ENCODE data around the gene BTBD2. TPM values are rescaled to one million over a fixed set of nuclear protein-coding genes. Genes with fewer than 3 reads are reported as not detected.
"Not testable (repeated sequence)": the region's sequence is repeated elsewhere in the genome, so short reads cannot be mapped to it uniquely, and the experiment has no call there.

Gene BTBD2
- total RNA-seq, 1 donor from 2014 or later = 102 TPM

DNA sequence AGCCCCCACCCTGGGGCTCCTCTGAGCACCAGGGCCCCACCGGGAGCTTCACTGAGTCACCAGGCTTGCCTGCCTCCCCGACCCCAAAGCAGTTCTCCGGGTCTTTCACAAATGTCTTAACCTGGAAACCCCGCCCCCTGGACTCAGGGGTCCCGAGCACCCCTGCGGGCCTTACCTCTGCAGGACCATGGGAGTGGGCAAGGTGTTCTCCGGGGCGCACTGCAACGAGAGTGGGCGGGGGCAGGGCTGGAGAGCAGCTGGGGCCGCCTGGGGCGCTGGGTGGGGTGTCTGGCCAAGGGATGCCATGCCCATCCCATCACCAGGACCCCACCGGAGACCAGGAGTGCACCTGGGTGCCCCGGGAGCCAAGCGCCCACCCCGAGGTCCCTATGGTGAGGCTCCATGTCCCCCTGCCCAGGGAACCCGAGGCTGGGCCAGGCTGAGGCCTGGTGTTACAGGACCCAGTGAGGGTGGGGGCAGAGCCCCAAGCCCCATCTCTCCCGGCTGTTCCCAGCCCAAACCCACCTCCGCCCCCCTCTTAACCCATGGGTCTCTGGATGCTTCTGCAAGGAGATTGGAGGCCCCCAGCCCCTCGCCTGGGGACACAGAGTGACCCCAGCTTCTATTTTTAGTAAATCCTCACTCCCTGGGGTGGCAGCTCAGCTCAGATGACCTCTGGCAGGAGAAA, 24.6 kb upstream of the BTBD2 start:
- DNase-seq (ENCODE audit: low spot score) = peak; percentile 51

DNA sequence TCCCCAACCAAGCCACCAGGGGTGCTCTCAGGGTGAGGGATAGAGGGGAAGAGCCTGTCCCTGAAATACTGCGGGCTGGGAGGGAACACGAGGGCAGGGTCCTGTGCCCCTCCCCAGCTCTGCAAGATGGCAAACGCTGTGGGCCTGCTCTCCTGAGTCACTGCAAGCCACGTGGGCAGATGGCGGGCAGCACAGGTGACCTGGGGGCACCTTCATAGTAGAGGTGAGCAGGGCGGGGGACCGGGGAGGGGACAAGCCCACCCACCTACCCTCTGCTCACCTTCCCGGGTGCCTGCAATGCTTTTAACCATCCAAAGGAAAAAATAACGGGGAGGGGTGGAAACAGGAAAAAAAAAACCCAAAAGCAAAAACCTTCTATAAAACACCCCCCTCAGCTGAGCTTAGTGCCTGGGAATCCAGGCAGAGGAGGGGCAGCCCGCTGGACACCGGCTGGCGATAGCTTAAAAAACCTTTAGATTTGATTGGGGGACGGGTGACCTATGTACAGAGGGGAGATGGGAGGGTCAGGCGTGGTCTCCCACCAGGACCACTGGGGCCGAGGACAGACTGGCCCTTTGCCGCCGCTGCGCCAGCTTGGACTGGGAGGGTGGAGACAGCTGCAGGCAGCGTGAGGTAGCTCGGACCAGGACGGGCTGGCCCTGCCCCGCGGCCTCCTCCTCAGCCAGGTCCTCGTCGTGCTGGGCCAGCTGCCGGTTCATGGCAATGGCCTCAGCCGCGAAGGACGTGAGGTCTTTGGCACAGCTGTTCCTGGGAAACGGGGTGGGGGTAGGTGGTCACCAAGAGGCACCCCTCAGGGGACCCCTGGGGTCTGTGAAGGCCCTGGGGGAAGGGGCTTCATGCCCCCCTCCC, 23.8 kb upstream of the BTBD2 start:
- no peak for DNase-seq (ENCODE audit: low spot score)

DNA sequence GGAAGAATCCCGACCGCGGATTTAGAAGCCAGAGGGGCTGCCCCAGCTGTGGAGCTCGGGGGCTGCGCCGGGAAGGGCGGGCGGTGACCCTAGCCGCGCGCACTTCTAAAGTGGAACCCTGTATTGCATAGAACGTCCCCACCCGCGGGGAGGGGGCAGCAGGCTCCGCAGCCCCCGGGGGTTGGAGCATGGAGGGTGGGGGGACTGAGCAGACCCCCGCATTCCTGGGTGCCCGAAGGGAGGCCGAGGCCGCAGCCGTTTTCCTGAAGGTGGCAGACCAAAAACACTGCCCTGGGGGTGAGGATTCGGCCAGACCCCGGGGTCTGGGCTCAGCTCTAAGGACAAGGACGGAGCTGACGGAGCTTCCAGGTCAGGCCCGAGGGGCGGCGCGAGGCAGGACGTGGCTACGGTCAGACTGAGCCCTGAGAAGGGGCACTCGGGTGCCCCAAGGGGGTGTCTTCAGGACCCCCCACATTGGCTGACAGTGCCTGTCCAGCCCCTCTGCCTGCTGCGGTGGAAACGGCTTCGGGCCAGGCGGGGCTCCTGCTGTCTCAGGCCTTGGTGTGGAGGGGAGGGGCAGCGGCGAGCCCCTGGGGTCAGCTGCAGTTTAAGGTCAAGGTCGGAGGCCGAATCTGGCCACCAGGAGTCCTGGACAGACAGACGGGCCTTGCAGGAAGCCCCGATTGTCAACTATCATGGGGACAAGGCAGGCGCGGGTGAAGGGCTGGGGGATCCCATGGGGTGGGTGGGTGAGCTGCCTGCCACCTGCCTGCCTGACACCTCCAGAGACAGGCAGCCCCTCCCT, 23.0 kb upstream of the BTBD2 start:
- DNase-seq (ENCODE audit: low spot score) = peak; percentile 48

DNA sequence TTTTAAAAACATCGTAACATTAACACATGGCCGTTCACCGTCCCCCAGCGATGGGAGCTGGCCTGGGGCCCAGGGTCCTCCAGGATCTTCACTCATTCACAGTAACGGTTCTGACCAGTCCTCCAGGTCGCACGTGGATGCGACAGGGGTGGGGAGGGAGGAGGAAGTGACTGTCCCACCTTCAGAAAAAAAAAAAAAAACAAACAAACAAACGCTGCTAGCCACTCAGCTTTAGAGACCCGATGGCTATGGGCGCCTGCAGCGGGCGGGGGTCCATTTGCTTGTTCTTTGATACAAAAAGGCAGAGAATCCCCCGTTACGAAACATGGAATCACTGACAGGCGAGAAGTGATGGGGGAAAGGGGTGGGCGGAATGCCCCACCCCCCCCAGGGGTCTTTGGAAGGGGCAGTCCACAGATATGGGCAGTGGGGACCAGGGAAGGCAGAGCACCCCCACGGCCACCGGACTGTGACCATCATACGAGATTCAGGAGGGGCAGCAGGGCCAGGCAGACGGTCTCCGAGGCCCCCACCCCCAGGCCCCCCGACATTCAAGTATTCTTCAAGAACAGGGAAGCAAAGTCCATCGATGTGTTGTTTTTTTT, 22.2 kb upstream of the BTBD2 start:
- DNase-seq (ENCODE audit: low spot score) = no peak

DNA sequence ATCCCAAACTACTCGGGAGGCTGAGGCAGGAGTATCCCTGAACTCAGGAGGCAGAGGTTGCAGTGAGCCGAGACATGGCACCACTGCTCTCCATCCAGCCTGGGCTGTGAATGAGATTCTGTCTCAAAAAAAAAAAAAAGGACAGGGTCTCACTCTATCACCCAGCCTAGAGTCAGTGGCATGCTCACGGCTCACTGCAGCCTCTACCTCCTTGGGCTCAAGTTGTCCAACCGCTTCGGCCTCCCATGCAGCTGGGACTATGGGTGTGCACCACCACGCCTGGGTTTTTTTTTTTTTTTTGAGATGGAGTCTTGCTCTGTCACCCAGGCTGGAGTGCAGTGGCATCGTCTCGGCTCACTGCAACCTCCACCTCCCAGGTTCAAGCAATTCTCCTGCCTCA, 20.9 kb upstream of the BTBD2 start:
- DNase-seq (ENCODE audit: low spot score) = no peak

DNA sequence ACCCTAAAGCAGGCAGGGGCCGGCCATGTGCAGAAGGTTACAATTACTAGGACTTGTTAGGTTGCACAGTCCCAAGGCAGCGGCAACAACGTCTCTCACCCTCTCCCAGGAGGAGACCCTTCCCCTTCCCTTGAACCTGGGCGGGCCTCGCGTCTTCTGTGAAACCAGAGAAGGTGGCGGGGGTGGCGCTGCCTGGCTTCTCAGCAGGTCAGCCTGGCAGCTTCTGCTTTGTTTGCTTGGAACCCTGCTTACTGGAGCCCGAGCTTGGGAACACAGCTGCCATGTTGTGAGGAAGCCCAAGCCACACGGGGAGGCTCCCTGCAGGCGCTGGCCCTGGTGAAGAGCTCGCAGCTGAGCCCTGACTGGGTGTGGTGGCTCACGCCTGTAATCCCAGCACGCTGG, 20.1 kb upstream of the BTBD2 start:
- no peak for DNase-seq (ENCODE audit: low spot score)

DNA sequence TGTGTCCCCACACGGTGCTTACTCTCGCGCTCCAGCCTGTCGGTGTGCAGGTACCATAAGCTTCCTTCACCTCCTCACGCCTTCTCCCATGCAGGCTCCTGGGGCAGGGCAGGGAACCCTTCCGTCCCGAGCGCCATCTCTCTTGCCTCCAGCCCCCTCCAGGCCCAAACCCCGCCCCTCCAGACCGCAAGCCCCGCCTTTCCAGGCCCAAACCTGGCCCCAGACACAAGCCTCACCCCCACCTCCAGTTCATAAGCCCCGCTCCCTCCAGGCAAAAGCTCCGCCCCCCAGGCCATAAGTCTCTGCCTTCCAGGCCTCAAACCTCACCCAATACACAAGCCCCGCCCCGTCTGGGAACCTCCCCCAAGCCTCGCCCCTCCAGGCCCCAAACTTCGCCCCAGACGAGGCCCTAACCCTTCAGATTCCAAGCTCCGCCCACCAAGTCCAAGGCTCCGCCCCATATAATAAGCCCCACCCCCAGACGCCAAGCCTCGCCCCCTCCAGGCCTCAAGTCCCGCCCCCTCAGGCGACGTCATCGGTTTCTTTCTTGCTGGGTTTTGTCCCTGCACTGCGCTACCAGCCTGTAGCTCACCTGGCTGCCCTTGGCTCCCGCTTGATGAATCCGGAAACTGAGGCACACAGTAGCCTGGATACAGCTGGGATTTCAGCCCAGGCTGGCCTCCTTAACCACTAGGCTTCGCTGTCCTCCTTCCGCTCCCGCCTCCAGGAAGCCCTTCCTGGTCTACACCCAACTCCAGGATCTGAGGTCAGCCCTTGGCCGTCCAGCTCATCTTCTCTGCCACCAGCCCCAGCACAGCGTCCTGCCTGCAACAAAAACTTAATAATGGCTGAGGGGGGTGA, 19.4 kb upstream of the BTBD2 start:
- peak; percentile 74 for DNase-seq (ENCODE audit: low spot score)

DNA sequence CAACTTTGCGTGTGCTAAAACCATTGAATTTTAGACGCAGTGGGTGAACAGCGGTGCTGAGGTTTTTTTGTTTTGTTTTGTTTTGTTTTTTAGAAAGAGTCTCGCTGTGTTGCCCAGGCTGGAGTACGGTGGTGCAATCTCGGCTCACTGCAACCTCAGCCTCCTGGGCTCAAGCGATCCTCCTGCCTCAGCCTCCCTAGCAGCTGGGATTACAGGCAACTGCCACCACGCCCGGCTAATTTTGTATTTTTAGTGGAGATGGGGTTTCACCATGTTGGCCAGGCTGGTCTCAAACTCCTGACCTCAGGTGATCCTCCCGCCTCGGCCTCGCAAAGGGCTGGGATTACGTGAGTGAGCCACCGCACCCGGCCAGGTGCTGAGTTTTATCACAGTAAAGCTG, 18.7 kb upstream of the BTBD2 start:
- DNase-seq (ENCODE audit: low spot score) = not testable (repeated sequence)

DNA sequence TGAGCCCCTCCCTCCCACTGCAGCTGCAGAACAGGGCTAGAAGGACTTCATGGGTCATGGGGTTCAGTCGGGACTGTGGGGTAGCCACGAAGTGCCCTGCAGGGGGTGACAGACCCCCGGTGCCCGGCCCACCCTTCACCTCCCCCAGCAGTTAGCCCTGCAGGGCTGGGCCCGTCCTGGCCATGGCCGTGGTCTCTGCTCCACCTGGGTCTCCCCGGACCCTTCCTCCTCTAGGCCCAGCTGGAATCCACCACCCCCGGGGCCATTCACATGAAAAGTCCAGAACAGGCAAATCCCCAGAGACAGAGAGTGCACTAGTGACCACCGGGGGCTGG, 18.3 kb upstream of the BTBD2 start:
- DNase-seq (ENCODE audit: low spot score) = no peak

DNA sequence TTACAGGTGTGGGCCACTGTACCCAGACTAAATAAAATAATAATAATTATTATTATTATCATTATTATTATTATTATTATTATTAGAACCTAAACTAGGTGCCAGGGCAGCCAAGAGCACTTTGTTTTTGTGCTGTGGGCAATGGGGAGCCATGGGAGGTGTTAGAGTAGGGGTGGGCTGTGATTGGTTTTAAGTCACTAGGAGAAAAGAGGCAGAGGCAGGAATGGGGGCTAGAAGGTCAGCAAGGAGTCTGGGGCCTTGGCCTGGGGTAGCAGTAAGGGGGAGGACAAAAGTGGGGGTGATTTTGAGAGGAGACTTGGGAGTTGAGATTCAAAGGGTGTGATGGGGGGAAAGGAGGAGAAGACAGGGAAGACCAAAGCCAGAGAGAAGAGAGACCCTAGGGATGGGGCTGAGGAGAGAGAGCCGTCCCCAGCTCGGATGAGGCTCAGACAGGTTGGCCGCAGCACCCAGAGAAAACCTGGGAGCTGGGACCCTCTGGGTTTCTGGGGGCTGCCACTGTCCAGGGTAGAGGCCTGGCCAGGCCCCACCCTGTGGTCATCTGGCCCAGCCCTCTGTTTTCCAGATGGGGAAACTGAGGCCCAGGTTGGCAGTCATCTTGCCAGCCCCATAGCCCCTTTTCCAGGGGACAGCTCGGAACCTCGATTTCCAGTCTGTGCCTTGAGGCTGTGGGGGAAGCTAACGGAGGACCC, 17.8 kb upstream of the BTBD2 start:
- no peak for DNase-seq (ENCODE audit: low spot score)

DNA sequence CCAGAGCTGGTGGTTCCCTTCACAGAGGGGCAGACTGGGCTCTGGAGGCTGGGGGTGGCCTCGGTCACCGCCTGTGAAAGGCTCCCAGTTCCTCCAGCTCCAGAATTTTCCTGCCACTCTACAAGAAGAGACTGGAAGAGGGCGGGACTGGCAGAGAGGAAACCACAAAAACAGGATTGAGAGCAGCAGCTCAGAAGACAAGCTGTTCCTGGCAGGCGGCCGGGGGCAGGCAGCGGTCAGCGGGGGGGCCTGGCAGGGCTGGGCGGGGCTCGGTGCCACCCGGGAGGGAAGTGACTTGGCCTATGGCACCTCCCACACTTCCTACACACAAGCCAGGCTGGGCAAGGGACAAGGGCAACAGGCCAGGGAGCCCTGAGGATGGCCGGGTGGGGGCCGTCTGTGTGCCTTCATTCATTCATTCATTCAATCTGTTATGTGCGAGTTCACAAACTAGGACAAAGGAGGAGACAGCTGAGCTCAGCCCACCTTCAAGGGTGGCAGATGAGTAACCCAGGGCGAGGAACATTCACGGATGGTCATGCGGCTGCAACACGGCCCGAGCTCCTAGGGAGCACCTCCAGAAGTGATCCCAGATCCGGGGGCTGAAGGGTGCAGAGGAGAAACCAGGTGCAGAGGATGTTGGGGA, 16.9 kb upstream of the BTBD2 start:
- peak; percentile 98 for DNase-seq (ENCODE audit: low spot score)

DNA sequence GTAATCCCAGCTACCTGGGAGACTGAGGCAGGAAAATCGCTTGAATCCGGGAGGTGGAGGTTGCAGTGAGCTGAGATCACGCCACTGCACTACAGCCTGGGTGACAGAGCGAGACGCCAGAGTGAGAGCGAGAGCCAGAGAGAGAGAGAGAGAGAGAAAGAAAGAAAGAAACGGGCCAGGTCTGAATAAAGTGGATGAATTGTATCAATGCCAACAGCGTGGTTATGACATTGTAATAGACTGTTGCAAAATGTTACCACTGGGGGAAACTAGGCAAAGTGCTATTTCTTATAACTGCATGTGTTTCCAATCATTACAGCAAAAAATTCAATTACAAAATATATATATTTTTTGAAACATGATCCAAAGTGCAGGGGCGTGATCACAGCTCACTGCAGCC, 11.8 kb upstream of the BTBD2 start:
- no peak for DNase-seq (ENCODE audit: low spot score)

DNA sequence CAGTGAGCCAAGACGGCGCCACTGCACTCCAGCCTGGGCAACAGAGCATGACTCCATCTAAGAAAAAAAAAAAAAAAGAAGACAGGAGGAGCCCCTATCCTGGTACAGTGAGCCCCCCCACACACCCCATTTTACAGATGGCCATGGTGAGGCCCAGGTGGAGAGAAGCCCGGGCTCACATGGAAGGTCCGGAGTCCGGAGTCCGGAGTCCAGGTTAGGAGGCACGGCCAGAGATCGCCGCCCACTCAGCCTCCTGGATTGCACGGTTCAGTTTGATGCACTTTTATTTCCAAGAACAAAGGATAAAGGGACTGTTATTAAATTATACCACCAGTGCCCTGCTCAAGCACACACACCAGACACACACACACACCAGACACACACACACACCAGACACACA, 11.3 kb upstream of the BTBD2 start:
- DNase-seq (ENCODE audit: low spot score) = no peak

DNA sequence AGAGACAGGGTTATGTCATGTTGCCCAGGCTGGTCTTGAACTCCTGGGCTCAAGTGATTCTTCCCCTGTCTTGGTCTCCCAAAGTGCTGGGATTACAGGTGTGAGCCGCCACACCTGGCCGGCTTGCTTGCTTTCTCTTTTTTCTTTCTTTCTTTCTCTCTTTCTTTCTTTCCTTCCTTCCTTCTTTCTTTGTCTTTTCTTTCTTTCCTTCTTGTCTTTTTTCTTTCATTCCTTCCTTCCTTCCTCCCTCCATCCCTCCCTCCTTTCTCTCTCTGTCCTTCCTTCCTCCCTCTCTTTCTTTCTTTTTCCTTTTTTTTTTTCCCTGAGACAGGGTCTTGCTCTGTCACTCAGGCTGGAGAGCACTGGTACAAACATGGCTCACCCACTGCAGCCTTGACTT, 6.8 kb upstream of the BTBD2 start:
- no peak for DNase-seq (ENCODE audit: low spot score)

DNA sequence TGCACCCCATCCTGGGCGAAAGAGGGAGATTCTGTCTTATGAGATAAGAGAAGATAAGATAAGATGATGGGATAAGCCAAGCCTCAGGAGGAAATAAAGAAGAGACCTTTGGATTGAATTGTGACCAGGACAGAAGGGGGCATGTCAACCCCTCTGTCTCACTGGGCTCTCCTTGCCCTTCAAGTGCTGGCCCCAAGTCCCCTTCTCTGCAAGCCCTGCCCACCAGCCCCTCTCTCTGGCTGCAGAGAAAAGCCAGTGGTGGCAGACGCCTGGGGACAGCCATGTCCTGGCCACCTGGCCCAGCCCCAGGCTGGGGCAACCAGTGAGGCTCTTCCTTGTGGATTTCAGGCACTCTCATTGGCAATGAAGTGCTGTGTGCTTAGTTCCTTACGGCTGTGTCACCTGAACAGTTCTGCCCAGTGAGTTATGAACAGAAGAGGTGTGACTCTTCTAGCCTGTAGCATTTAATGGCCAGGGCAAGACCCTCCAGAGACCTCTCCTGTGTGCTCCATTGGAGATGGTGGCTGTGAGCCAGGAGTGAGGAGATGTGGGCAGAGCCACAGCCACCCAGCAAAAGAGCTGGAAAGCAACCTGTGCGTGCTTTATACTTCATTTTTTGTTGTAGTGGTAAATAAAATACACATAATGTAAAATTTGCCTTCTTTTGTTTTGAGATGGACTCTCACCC, 6.1 kb upstream of the BTBD2 start:
- DNase-seq (ENCODE audit: low spot score) = no peak

DNA sequence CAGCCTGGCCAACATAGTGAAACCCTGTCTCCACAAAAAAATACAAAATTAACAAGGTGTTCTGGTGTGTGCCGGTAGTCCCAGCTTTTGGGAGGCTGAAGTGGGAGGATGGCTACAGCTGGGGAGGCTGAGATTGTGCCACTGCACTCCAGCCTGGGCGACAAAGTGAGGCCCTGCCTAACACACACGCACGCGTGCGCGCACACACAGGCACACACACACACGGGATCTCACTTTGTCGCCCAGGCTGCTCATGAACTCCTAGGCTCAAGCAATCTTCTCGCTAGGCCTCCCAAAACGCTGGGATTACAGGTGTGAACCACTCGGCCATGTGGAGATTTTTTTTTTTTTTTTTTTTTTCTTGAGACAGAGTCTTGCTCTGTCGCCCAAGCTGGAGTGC, 3.2 kb upstream of the BTBD2 start:
- DNase-seq (ENCODE audit: low spot score) = no peak

DNA sequence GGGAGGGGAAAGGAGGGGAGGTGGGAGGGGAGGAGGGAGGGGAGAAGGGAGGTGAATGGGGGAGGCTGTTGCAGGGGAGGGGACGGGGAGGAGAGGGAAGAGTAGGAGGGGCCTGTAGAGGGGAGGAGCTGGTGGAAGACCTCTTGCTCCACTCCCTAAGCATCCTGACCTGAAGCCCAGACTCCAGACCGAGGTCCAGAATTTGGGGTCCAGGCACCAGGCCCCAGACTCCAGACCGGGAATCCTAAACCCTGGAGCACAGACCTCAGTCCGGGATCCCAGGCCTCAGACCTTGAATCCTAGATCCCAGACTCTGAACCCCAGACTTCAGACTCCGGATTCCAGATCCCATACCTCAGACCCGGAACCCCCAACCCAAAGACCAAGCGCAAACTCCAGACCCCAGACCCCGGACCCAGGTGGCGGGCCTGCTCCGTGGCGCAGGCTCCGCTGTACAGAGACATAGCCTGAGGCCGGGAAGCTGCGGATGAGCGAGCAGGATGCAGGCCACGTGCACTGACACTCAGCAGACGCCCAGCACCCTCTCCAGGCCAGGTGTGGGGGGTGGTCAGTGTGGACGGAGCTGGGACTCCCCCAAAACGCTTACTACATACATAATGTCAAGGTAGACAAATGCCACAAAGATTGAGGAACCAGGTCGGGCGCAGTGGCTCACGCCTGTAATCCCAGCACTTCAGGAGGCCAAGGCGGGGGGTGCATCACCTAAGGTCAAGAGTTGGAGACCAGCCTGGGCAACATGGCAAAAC, 710 bp upstream of the BTBD2 start:
- peak; percentile 85 for DNase-seq (ENCODE audit: low spot score)

DNA sequence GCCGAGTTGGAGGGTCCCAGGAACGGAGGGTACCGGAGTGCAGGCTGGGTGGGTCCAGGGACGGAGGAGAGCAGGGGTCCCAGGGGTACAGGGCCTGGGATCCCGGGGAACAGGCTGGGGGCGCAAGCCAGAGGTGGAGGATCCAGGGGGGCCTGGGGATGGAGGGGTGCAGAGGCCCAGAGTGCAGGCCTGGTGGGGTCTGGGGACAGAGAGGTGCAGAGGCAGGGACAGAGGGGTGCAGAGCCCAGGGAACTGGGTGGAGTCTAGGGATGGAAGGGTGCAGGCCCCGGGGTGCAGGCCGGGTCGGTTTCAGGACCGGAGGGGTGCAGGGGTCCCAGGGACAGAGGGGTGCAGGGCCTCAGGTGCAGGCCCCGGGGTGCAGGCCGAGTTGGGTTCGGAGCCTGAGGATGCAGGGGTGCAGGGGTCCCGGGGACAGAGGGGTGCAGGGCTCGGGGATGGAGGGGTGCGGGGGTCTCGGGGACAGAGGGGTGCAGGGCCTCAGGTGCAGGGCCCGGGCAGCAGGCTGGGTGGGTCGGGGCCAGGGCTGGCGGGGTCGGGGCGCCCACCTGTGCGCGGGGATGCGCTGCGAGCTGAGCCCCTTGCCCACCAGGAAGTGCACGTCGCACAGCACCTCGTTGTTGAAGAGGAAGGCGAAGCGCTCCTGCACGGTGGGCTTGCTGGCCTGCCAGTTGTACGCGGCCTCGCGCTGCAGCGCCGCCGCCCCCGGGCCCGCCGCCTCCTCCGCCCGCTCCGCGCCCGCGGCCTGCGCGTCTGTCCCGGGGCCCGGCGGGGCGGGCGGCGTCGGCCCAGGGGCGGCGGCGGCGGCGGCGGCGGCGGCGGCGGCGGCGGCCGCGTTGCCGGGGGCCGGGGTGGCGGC, 545 bp downstream of the BTBD2 start:
- no peak for DNase-seq (ENCODE audit: low spot score)
